CD4-positive, alpha-beta T cell treated with Interferon alpha-2 for 1 hour (primary cell): ENCODE data around the gene HOXD3.

Source experiments
- DNase-seq, 2 donors: peaks; one replicate each; pipeline ENCODE4 v3.0.0-alpha.2; 2020 to 2022

Gene HOXD3

GRCh38 chr2:176122052-176122682, 34.9 kb upstream of the HOXD3 start:
- no peak for DNase-seq

- no peak for DNase-seq
These were observed 34.3 kb upstream of the HOXD3 start, which contains the start of gene HOXD9 for GRCh38 chr2:176122683-176123410. Gene HOXD9, plus strand, starts transcription at chr2:176122719. Its CDS starts 50 bp downstream, at chr2:176122769.

GRCh38 chr2:176123411-176124109, 33.5 kb upstream of the HOXD3 start:
- no peak for DNase-seq

- no peak for DNase-seq
These were observed 32.8 kb upstream of the HOXD3 start for GRCh38 chr2:176124110-176124946.

- DNase-seq = no peak
These were observed 31.9 kb upstream of the HOXD3 start for GRCh38 chr2:176124947-176125771.

GRCh38 chr2:176125772-176126054, 31.4 kb upstream of the HOXD3 start:
- DNase-seq = no peak

- peak; percentile 42 to 72 for DNase-seq
These were observed 30.0 kb upstream of the HOXD3 start for GRCh38 chr2:176126929-176127773.

GRCh38 chr2:176127774-176128072, 29.4 kb upstream of the HOXD3 start:
- no peak for DNase-seq

- DNase-seq = no peak
These were observed 28.7 kb upstream of the HOXD3 start for GRCh38 chr2:176128172-176128981.

- no peak for DNase-seq
These were observed 27.9 kb upstream of the HOXD3 start, which contains the start of gene HOXD8 for GRCh38 chr2:176128982-176129796. Gene HOXD8, plus strand, starts transcription at chr2:176129705. Its CDS starts 662 bp downstream, at chr2:176130367.

GRCh38 chr2:176129813-176130146, 27.3 kb upstream of the HOXD3 start:
- no peak for DNase-seq

- no peak for DNase-seq
These were observed 26.8 kb upstream of the HOXD3 start for GRCh38 chr2:176130147-176130956.

- DNase-seq = no peak
These were observed 25.9 kb upstream of the HOXD3 start for GRCh38 chr2:176130957-176131847.

- DNase-seq = no peak
These were observed 25.3 kb upstream of the HOXD3 start for GRCh38 chr2:176131848-176132158.

GRCh38 chr2:176132205-176133171, 24.6 kb upstream of the HOXD3 start:
- DNase-seq = peak in 1 of 2 donors; percentile 32

GRCh38 chr2:176133389-176133788, 23.7 kb upstream of the HOXD3 start:
- DNase-seq = no peak

GRCh38 chr2:176134035-176134434, 23.1 kb upstream of the HOXD3 start:
- no peak for DNase-seq
